Gastroesophageal sphincter (tissue), 4 donors: ENCODE measurements around the gene WBP1L. TPM values are rescaled to one million over a fixed set of nuclear protein-coding genes. Genes with fewer than 3 reads are reported as not detected.

Experiments
- ATAC-seq: fragments of 150-250 bp; one replicate; pipeline ENCODE4 v1.9.1; 2016; ENCODE audit warnings: mild to moderate bottlenecking, moderate library complexity
- H3K27ac ChIP-seq, 4 donors: fragments of 200-600 bp; sonication (generic) in 3 of 4; 1 replicate in 3 of 4; 2 replicates in 1 of 4; pipeline ENCODE4 v1.5.1; 2016 to 2019
- H3K27me3 ChIP-seq: fragments of 200-600 bp; sonication (generic); one replicate; pipeline ENCODE4 v1.5.1; 2019
- H3K36me3 ChIP-seq, 2 donors: fragments of 200-600 bp; sonication (generic); one replicate each; pipeline ENCODE4 v1.5.1; 2019; ENCODE audit warnings: control low read depth in 1 of 2
- H3K4me1 ChIP-seq, 3 donors: fragments of 200-600 bp; sonication (generic); 1 replicate in 2 of 3; 2 replicates in 1 of 3; pipeline ENCODE4 v1.5.1; 2016 to 2019; ENCODE audit warnings: control low read depth in 2 of 3
- H3K4me3 ChIP-seq, 2 donors: fragments of 200-600 bp; sonication (generic); one replicate each; pipeline ENCODE4 v1.5.1; 2019; ENCODE audit warnings: mild to moderate bottlenecking in 1 of 2, moderate library complexity in 1 of 2
- H3K9me3 ChIP-seq, 3 donors: fragments of 200-600 bp; sonication (generic); one replicate each; pipeline ENCODE4 v1.5.1; 2017 to 2019; ENCODE audit warnings: control low read depth in 2 of 3
- EP300 ChIP-seq: sonication (generic); formaldehyde crosslinking; IDR thresholded peaks from one replicate; pipeline ENCODE4 v1.6.1; 2017; ENCODE audit warnings: antibody characterized with exemption, mild to moderate bottlenecking
- POLR2A ChIP-seq, 2 donors: fragments of 450-650 bp; IDR thresholded peaks; one replicate each; pipeline ENCODE4 v1.6.1; 2017; ENCODE audit warnings: antibody characterized with exemption in 2 of 2, mild to moderate bottlenecking in 2 of 2, moderate library complexity in 1 of 2
- POLR2AphosphoS5 ChIP-seq: sonication (generic); formaldehyde crosslinking; IDR thresholded peaks from one replicate; pipeline ENCODE4 v1.6.1; 2017; ENCODE audit warnings: antibody characterized with exemption
- WGBS, 2 donors: methylation state at CpG; one replicate each; pipeline ENCODE4 v1.1.5; 2018; ENCODE audit warnings: low coverage in 1 of 2; 5-methylcytosine and 5-hydroxymethylcytosine counted together
- total RNA-seq, 4 donors: library from RNA; depleted of rRNA; stranded (reverse); fragments of >200 nt; gene quantifications; one replicate each; pipeline ENCODE4 v1.1.0, GENCODE V29; 2016
- TF ChIP-seq, protein P1 (sequence below), 4 experiments: fragments of 200-600 bp in 2 of 4; fragments of 450-650 bp in 2 of 4; sonication (generic) in 1 of 4; IDR thresholded peaks; one replicate each; pipeline ENCODE4 v1.5.1; 2017 to 2019; ENCODE audit warnings: antibody characterized with exemption in 4 of 4, mild to moderate bottlenecking in 2 of 4, moderate library complexity in 2 of 4

The WBP1L gene
- total RNA-seq, 4 donors from 2014 or later = 125 to 142 (median 132) TPM

- ATAC-seq = no peak
- TF ChIP-seq POLR2A (IDR thresholded peaks at IDR 0.05) (no peak), EP300 (no peak)
- Histone ChIP-seq H3K4me3 (no peak overlapping the region), H3K36me3 (no peaks in the 10 kb centered on the region), H3K4me1 (peaks cover 0 to 11% (median 0%) of the 10 kb centered on the region in 3 donors), H3K27ac (no peak overlapping the region), H3K27me3 (no peaks in the 10 kb centered on the region), H3K9me3 (no peaks in the 10 kb centered on the region)
- 86 to 90% methylated on average over 3 to 6 of the region's 12 CpGs for WGBS, 2 donors
These were observed 78.5 kb downstream of the WBP1L start for GRCh38 chr10:102822222-102822621.

DNA sequence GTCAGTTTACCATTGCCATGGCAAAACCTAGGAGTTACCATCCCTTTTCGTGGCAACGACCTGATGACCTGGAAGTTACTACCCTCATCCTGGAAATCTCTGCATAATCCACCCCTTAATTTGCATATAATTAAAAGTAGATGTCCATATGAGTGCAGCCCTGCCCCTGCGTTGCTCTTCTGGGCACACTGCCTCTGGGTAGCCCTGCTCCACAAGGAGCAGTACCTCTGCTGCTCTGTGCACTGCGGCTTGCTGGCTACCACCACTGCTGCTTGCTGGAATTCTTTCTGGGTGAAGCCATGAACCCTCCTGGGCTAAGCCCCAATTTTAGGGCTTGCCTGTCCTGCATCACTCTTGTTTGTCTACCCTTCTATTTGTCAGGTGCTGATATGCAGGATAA lies 80.9 kb downstream of the WBP1L start:
- H3K27ac ChIP-seq = no peak overlapping the region
- no peaks in the 10 kb centered on the region for H3K27me3 ChIP-seq
- WGBS, 2 donors = 93% methylated on average over 3 of the region's 4 CpGs; no CpG with 5 or more reads in 1 of the 2 donors
- H3K4me3 ChIP-seq = no peak overlapping the region
- no peaks in the 10 kb centered on the region for H3K4me1 ChIP-seq
- no peak for TF ChIP-seq POLR2AphosphoS5
- TF ChIP-seq EP300 = no peak
- TF ChIP-seq POLR2A (IDR thresholded peaks at IDR 0.05) = no peak
- TF ChIP-seq, protein P1, sequence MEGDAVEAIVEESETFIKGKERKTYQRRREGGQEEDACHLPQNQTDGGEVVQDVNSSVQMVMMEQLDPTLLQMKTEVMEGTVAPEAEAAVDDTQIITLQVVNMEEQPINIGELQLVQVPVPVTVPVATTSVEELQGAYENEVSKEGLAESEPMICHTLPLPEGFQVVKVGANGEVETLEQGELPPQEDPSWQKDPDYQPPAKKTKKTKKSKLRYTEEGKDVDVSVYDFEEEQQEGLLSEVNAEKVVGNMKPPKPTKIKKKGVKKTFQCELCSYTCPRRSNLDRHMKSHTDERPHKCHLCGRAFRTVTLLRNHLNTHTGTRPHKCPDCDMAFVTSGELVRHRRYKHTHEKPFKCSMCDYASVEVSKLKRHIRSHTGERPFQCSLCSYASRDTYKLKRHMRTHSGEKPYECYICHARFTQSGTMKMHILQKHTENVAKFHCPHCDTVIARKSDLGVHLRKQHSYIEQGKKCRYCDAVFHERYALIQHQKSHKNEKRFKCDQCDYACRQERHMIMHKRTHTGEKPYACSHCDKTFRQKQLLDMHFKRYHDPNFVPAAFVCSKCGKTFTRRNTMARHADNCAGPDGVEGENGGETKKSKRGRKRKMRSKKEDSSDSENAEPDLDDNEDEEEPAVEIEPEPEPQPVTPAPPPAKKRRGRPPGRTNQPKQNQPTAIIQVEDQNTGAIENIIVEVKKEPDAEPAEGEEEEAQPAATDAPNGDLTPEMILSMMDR (IDR thresholded peaks at IDR 0.05) = no peak
- H3K36me3 ChIP-seq = no peaks in the 10 kb centered on the region
- H3K9me3 ChIP-seq = no peaks in the 10 kb centered on the region
- ATAC-seq = no peak

DNA sequence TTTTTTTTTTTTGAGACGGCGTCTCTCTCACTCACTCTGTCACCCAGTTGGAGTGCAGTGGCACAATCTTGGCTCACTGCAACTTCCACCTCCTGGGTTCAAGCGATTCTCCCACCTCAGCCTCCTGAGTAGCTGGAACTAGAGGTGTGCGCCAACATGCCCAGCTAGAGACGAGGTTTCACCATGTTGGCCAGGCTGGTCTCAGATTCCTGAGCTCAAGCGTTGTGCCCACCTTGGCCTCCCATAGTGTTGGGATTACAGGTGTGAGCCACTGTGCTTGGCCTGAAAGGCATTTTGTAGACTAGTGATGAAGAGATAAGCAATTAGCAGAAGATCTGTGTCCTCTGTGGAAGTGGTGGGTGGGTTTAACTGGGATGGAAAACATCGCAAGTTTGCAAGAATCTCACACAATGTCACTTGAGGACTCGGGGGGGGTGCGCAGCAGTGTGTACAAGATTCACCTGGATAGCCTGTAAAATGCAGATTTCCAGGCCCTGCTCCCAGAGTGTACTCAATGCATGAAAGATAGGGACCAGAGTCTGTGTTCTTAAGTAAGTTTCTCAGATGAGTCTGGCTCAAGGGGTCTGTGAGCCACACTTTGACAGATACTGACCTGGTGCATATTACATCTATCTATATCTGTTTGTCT lies 82.5 kb downstream of the WBP1L start:
- H3K27ac ChIP-seq = no peak overlapping the region
- H3K4me1 ChIP-seq = no peaks in the 10 kb centered on the region
- no peak overlapping the region for H3K4me3 ChIP-seq
- no peaks in the 10 kb centered on the region for H3K27me3 ChIP-seq
- no peak for ATAC-seq
- H3K36me3 ChIP-seq = no peaks in the 10 kb centered on the region
- 73 to 97% methylated on average over 3 to 5 of the region's 9 CpGs for WGBS, 2 donors
- H3K9me3 ChIP-seq = no peaks in the 10 kb centered on the region
- no peak for TF ChIP-seq POLR2AphosphoS5
- TF ChIP-seq POLR2A (IDR thresholded peaks at IDR 0.05) = no peak
- TF ChIP-seq, protein P1 (IDR thresholded peaks at IDR 0.05) = no peak
- TF ChIP-seq EP300 = no peak

DNA sequence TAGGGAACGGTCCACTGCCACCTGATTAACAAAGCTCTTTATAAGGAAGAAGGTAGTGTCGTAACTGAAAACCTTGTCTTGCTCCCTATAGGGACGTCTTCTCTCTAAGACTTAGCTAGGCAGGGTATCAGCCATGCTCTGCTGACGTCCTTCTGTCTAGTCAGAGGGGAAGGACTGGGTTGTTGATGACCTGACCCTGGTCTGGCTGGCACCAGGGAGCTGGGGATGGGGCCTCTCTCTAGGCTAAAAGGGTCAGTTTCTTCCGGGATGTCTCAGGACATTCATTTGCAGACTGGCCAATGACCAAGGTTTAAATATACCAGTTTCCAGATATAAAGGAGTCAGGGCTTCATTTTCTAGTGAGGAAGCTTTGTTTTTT lies 83.8 kb downstream of the WBP1L start:
- TF ChIP-seq POLR2A (IDR thresholded peaks at IDR 0.05) = no peak
- TF ChIP-seq POLR2AphosphoS5 = no peak
- TF ChIP-seq EP300 = no peak
- TF ChIP-seq, protein P1 (IDR thresholded peaks at IDR 0.05) = no peak
- no peaks in the 10 kb centered on the region for H3K27me3 ChIP-seq
- WGBS, 2 donors = 93 to 100% methylated on average over 1 to 3 of the region's 5 CpGs
- H3K4me3 ChIP-seq = no peak overlapping the region
- no peaks in the 10 kb centered on the region for H3K4me1 ChIP-seq
- no peaks in the 10 kb centered on the region for H3K36me3 ChIP-seq
- ATAC-seq = no peak
- no peaks in the 10 kb centered on the region for H3K9me3 ChIP-seq
- no peak overlapping the region for H3K27ac ChIP-seq

GRCh38 chr10:102831322-102832071 lies 87.7 kb downstream of the WBP1L start:
- Histone ChIP-seq H3K27me3 (peaks cover under 1% of the 10 kb centered on the region), H3K27ac (no peak overlapping the region), H3K36me3 (no peaks in the 10 kb centered on the region), H3K9me3 (no peaks in the 10 kb centered on the region), H3K4me3 (no peak overlapping the region), H3K4me1 (peaks cover 0 to 11% (median 3%) of the 10 kb centered on the region in 3 donors)
- 64 to 67% methylated on average over 8 to 12 of the region's 16 CpGs for WGBS, 2 donors
- no peak for ATAC-seq
- TF ChIP-seq POLR2AphosphoS5 (no peak), EP300 (no peak), POLR2A (IDR thresholded peaks at IDR 0.05) (no peak)
